GM13976 (cell line): ENCODE data around the gene S100A14.

ENCODE experiments used
- DNase-seq: peaks from one replicate; pipeline ENCODE4 v3.0.0; 2012; ENCODE audit warnings: low spot score
- in situ Hi-C: fragments of 300-500 bp; cut with MboI; formaldehyde crosslinking; loops from one replicate; pipeline ENCODE4 v1.12.0; 2022; ENCODE audit warnings: low sequenced_read_pairs, mixed read lengths, inconsistent platforms; ENCODE audit not compliant: unreplicated experiment
- TF ChIP-seq, protein P1 (sequence below): IDR thresholded peaks from 2 replicates; pipeline ENCODE4 v1.5.1; 2012; ENCODE audit warnings: borderline replicate concordance, mild to moderate bottlenecking; ENCODE audit not compliant: insufficient read depth; ENCODE audit errors: extremely low read depth, missing control alignments, control extremely low read depth

The S100A14 gene

DNA sequence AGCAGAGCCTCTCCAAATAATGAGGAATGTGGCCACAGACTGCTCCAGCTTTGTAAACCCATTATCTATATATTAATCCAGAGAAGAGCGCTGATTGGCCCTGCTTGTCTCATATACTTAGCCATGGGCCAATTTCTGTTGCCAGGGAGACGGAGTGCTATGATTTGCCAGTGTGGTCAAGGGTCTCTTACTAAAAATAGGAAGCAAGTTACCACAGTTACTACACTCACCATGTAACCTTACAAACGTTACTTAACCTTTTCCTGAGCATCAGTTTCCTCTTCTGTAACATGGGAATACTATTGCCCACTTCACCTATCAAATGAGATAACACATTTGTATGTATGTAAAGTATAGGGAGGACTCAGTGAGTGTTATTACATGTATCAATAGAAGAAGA, 42.8 kb downstream of the S100A14 start:
- no peak for DNase-seq
- in situ Hi-C loops, result loop anchor here (5.0 kb wide), 1 partner anchor 61 kb away; no protein-coding TSS in a partner anchor

DNA sequence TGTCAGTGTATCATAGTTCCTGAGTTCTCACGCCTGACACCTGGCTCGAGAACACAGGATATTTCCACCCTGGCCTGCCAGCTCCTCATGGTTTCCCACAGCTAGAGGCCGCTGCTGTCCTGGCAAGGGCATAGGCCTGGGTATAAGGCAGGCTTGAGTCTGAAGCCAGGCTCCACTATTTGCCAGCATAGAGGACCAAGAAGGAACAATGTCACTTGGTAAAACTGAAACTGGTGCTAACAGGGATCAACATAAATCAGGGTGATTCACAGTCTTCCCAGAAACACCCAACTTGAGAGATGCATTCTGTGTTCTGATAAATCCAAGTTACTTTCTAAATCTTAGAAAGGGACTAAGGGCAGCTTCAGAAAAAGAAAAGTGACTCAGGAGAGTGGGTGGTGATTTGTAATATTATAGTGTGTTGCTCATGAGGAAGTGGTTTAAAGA, 43.5 kb downstream of the S100A14 start:
- in situ Hi-C loops, result loop anchor here (5.0 kb wide), 1 partner anchor 60 kb away; no protein-coding TSS in a partner anchor
- DNase-seq, result peak; percentile 74
- TF ChIP-seq, protein P1, sequence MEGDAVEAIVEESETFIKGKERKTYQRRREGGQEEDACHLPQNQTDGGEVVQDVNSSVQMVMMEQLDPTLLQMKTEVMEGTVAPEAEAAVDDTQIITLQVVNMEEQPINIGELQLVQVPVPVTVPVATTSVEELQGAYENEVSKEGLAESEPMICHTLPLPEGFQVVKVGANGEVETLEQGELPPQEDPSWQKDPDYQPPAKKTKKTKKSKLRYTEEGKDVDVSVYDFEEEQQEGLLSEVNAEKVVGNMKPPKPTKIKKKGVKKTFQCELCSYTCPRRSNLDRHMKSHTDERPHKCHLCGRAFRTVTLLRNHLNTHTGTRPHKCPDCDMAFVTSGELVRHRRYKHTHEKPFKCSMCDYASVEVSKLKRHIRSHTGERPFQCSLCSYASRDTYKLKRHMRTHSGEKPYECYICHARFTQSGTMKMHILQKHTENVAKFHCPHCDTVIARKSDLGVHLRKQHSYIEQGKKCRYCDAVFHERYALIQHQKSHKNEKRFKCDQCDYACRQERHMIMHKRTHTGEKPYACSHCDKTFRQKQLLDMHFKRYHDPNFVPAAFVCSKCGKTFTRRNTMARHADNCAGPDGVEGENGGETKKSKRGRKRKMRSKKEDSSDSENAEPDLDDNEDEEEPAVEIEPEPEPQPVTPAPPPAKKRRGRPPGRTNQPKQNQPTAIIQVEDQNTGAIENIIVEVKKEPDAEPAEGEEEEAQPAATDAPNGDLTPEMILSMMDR, result peak; percentile 70

More for the DNA sequence above, 42.8 kb downstream of the S100A14 start:
- TF ChIP-seq, protein P1, result no peak

DNA sequence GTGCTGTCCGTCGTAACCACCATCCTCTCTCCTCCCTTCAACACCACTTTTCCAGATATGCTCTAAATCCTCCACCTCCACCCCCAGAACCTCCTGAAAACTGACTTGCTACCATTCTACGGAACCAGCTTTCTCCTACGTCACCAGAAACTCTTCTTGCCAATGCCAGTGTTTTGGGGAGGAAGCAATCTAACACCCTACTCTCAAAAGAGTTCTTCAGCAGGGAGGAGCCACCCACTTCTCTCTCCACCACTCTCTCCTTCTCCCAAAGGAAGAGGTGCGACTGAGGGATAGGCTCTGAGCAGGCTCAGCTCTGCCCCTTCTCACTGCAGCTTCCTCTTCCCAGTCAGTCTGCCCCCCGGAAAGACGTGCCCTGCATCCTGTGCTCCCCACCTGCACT, 44.4 kb downstream of the S100A14 start:
- in situ Hi-C loops, result loop anchor here (5.0 kb wide), 1 partner anchor 59 kb away; no protein-coding TSS in a partner anchor
- no peak for DNase-seq
- TF ChIP-seq, protein P1, result no peak

DNA sequence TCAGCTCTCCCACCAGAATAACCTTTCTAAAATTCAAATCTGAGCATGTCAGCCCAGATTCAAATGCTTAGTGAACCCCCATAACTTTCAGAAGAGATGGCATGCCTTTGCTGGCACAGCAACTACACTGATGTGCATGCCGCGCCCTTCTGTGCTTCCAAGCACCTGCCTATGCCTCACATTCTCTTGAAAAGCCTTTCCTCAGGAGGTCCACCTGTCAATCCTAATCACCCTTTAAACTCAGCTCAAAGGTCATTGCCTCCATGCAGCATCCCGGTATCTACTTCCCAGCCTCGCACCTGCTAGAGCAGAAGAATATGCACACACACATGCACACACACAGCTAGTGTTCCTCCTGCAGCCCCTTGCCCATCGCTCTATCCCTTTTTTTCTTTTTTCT, 45.3 kb downstream of the S100A14 start:
- DNase-seq, result no peak
- TF ChIP-seq, protein P1, result no peak
- in situ Hi-C loops, result loop anchor here (5.0 kb wide), 1 partner anchor 59 kb away; no protein-coding TSS in a partner anchor

DNA sequence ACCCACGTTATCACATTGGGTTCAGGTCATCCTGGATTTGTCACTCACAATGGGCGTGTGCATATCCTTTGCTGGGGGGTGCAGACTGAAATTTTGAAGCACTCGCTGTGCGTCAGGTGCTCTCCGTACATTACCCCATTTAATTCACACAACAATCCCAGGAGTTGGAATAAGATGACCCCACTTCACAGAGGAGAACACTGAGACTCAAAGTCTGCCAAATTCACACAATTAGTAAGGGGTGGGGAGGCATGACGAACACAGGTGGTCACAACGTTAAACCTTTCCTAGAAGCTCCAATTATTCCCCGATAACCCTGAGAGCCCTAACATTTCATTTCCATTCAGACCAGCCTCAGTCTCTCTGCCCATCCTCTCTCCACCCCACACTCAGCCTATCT, 46.7 kb downstream of the S100A14 start:
- TF ChIP-seq, protein P1, result no peak
- no peak for DNase-seq
- in situ Hi-C loops, result no loop called here

DNA sequence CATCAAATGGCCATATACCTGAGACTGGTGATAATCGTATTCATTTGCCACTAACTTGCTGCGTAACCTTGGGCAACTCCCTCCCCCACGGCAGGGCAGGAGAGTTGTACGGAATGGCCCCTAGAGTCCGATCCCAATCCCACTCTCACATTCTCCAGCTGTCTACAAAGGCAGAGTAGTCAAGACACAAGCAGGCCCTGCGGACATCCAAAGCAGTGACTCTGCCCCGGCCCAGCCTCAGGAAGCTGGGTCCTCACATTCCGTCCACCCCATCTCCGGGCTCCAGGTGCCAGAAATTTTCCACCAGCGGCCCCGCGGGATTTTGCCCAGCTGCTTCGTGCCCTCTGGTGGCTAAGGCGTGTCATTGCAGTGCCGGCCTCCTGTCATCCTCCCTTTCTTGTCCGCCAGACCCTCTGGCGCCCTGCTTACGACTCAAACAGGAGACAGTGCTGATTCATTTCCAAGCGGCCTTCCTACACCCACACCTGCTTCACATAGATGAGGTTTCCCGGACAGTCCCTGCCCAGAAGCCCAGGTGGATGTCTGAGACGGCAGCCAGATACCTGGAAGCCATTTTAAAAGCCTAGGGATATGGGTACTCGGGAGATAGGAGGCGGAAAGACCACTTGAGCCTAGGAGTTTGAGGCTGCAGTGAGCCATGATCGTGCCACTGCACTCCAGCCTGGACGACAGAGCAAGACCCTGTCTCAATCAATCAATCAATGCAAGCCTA, 47.6 kb downstream of the S100A14 start:
- TF ChIP-seq, protein P1, result peak; percentile 94
- in situ Hi-C loops, result no loop called here
- DNase-seq, result peak; percentile 90
